K562 (cell line): ENCODE results near the gene UBA52. TPM values are rescaled to one million over a fixed set of nuclear protein-coding genes. Genes with fewer than 3 reads are reported as not detected.
"Not testable (repeated sequence)": the region's sequence is repeated elsewhere in the genome, so short reads cannot be mapped to it uniquely, and the experiment has no call there.

Experiments used
- ATAC-seq: fragments of 200-7000 bp; cut with Tn5 transposase; 3 replicates; pipeline ENCODE4 v1.9.1; 2020; ENCODE audit warnings: moderate library complexity
- BruUV-seq: library from RNA; stranded (reverse); fragments of 400-500 nt; replicated peaks from 2 replicates; lab custom pipeline; 2021; lab: Mats Ljungman, UMichigan
- CTCF ChIA-PET: fragments of 300-600 bp; formaldehyde crosslinking; extraction: SDS; loops from one replicate; lab custom pipeline; 2021; ENCODE audit warnings: low intra/inter-chr PET ratio; lab: Yijun Ruan, JAX
- POLR2A ChIA-PET: fragments of 300-600, 350-650 bp; sonication (Branson Sonifier 250); formaldehyde crosslinking; extraction: SDS; loops from one replicate; lab custom pipeline; 2021; ENCODE audit warnings: antibody characterized with exemption, inconsistent platforms; lab: Yijun Ruan, JAX
- DNase-seq, 4 experiments: peaks; one replicate each; pipeline versions ENCODE4 v3.0.0 to v3.0.0-alpha.2; 2011 to 2018; ENCODE audit warnings: low spot score in 3 of 4, mixed read lengths in 3 of 4; ENCODE audit errors: extremely low read depth in 1 of 4
- FAIRE-seq: peaks from 2 replicates; lab custom pipeline; 2011; peaks lifted over from hg19 to GRCh38; lab: Jason Lieb, UNC
- H2AFZ ChIP-seq: 2 replicates; pipeline ENCODE4 v1.6.0; 2011; ENCODE audit warnings: low read depth, low read length, control low read depth, inconsistent platforms
- H3K27ac ChIP-seq: fragments of 200-600 bp; 3 replicates; pipeline ENCODE4 v1.8.0; 2011; ENCODE audit warnings: low read depth, mild to moderate bottlenecking, control low read depth, inconsistent platforms, low read length, moderate library complexity, mixed read lengths; ENCODE audit errors: extremely low read depth
- H3K27me3 ChIP-seq, 2 experiments: fragments of 300-600 bp in 1 of 2; 2 replicates in 1 of 2; 3 replicates in 1 of 2; pipeline versions ENCODE4 v1.6.0 to v1.8.0; 2011; ENCODE audit warnings: inconsistent platforms in 2 of 2, low read length in 2 of 2, mild to moderate bottlenecking in 1 of 2, mixed read lengths in 1 of 2, moderate library complexity in 1 of 2; ENCODE audit not compliant: control insufficient read depth in 2 of 2, insufficient read depth in 2 of 2
- H3K36me3 ChIP-seq: fragments of 300-600 bp; 3 replicates; pipeline ENCODE4 v1.8.0; 2011; ENCODE audit warnings: mild to moderate bottlenecking, low read length, inconsistent platforms; ENCODE audit not compliant: control insufficient read depth, insufficient read depth
- H3K4me1 ChIP-seq, 2 experiments: fragments of 200-600 bp in 1 of 2; replicated peaks in 1 of 2; 2 replicates in 1 of 2; 3 replicates in 1 of 2; pipeline versions ENCODE4 v1.5.1 to v1.8.0; 2011; ENCODE audit warnings: inconsistent platforms in 2 of 2, low read length in 2 of 2, mild to moderate bottlenecking in 1 of 2, mixed read lengths in 1 of 2, moderate library complexity in 1 of 2; ENCODE audit not compliant: control insufficient read depth in 2 of 2, insufficient read depth in 2 of 2
- H3K4me2 ChIP-seq: 2 replicates; pipeline ENCODE4 v1.6.1; 2011; ENCODE audit warnings: low read length, control low read depth, inconsistent platforms, mixed read lengths; ENCODE audit not compliant: insufficient read depth
- H3K4me3 ChIP-seq: fragments of 200-600 bp; sonication (generic), shearing (Covaris generic); 2 replicates; pipeline ENCODE4 v1.5.1; 2016; ENCODE audit warnings: control low read depth, inconsistent platforms
- H3K79me2 ChIP-seq: fragments of 200-600 bp; 3 replicates; pipeline ENCODE4 v1.8.0; 2011; ENCODE audit warnings: low read length, inconsistent platforms; ENCODE audit not compliant: control insufficient read depth, insufficient read depth
- H3K9ac ChIP-seq, 2 experiments: 2 replicates each; pipeline versions ENCODE4 v1.6.0 to v1.6.1; 2011; ENCODE audit warnings: low read depth in 2 of 2, low read length in 2 of 2, control low read depth in 1 of 2, inconsistent platforms in 1 of 2, mild to moderate bottlenecking in 1 of 2, mixed read lengths in 1 of 2; ENCODE audit not compliant: insufficient read depth in 1 of 2
- H3K9me1 ChIP-seq: one replicate; pipeline ENCODE4 v1.6.0; 2011; ENCODE audit warnings: inconsistent platforms, mild to moderate bottlenecking, low read length, moderate library complexity; ENCODE audit not compliant: control insufficient read depth, insufficient read depth
- H3K9me3 ChIP-seq: replicated peaks from 2 replicates; pipeline ENCODE4 v1.5.1; 2011; ENCODE audit warnings: low read depth, low read length, inconsistent platforms; ENCODE audit not compliant: control insufficient read depth, insufficient read depth
- H4K20me1 ChIP-seq: replicated peaks from 2 replicates; pipeline ENCODE4 v1.6.1; 2011; ENCODE audit warnings: low read length, inconsistent platforms, mixed read lengths; ENCODE audit not compliant: control insufficient read depth, insufficient read depth
- NFIX ChIP-seq: fragments of 250-450 bp; sonication (Bioruptor Pico); IDR thresholded peaks from 2 replicates; pipeline ENCODE4 v1.4.0; 2020; ENCODE audit warnings: low read depth, mild to moderate bottlenecking, moderate library complexity
- POLR2G ChIP-seq: fragments of 200-400 bp; formaldehyde crosslinking; IDR thresholded peaks from 2 replicates; pipeline ENCODE4 v1.6.1; 2017; ENCODE audit warnings: low read depth, mild to moderate bottlenecking, antibody characterized with exemption, low read length, moderate library complexity
- RBFOX2 ChIP-seq: fragments of 200-400 bp; formaldehyde crosslinking; IDR thresholded peaks from 2 replicates; pipeline ENCODE4 v1.6.1; 2017; ENCODE audit warnings: low read depth, mild to moderate bottlenecking, low read length, moderate library complexity
- ZNF121 ChIP-seq: sonication (generic); formaldehyde crosslinking; conservative IDR thresholded peaks from 2 replicates; pipeline ENCODE4 v1.8.0; 2022; ENCODE audit warnings: missing genetic modification reagents
- WGBS: fragments of 100-300 bp; shearing (Covaris generic); methylation state at CpG from one replicate; pipeline ENCODE4 v1.1.6; 2016; ENCODE audit warnings: low coverage, mixed read lengths; ENCODE audit not compliant: insufficient coverage; ENCODE audit errors: missing lambda C conversion rate; 5-methylcytosine and 5-hydroxymethylcytosine counted together
- in situ Hi-C: fragments of 300-500 bp; cut with MboI; formaldehyde crosslinking; loops from 4 replicates; pipeline ENCODE4 v1.15.0; 2018; ENCODE audit warnings: inconsistent platforms, mixed read lengths
- intact Hi-C: fragments of 100-400 bp; cut with micrococcal nuclease; formaldehyde crosslinking; loops from 2 replicates; pipeline ENCODE4 v1.14.2; 2022
- polyA plus RNA-seq, 8 experiments: library from polyadenylated mRNA; depleted of rRNA in 4 of 8; stranded (reverse) in 5 of 8; unstranded in 3 of 8; fragments of >200 nt; fragmentation: Nextera tagmentation in 2 of 8; fragmentation: Illumina TruSeq in 1 of 8; extraction: Ambion mirVana in 2 of 8; extraction: Trizol in 1 of 8; gene quantifications; 2 replicates each; pipeline versions ENCODE4 v1.2.1 to v1.2.3, GENCODE V29; 2011 to 2014; ENCODE audit warnings: inconsistent platforms in 1 of 8, missing spikeins in 1 of 8
- total RNA-seq, 7 experiments: library from RNA; depleted of rRNA in 6 of 7; stranded (reverse); fragments of >200 nt in 6 of 7; fragmentation: Illumina TruSeq in 2 of 7; extraction: Trizol in 2 of 7; gene quantifications; 2 replicates each; pipeline versions ENCODE4 v1.2.1 to v1.2.3, GENCODE V29; 2011 to 2021; ENCODE audit warnings: low replicate concordance in 1 of 7

The UBA52 gene
- total and polyA plus RNA-seq, 9 of the 15 experiments (the other 6 are each of a cell fraction or from before 2014, with no cell fraction given) = 1,110 to 2,751 (median 1,733) TPM

- Histone ChIP-seq H3K27me3 (no peaks in the 10 kb centered on the region), H3K4me3 (no peak overlapping the region), H3K4me1 (peaks cover 9 to 30% of the 10 kb centered on the region in 2 experiments), H3K9me3 (no peaks in the 10 kb centered on the region), H3K79me2 (peaks cover 21% of the 10 kb centered on the region), H2AFZ (no peak overlapping the region), H3K9ac (peak overlapping the region in 1 of 2 experiments; percentile 48; a peak in 2 of 4 replicates), H3K9me1 (no peaks in the 10 kb centered on the region), H4K20me1 (peaks cover 2% of the 10 kb centered on the region; the same call in 1 of the 2 replicates), H3K27ac (no peak overlapping the region), H3K4me2 (no peak overlapping the region), H3K36me3 (peaks cover 64% of the 10 kb centered on the region)
- WGBS = 97% methylated on average over 16 of the region's 19 CpGs
- FAIRE-seq (no peak), ATAC-seq (no peak), DNase-seq (peak in 1 of 4 experiments; percentile 7)
- intact Hi-C loops (no loop called here), in situ Hi-C loops (no loop called here)
- no peak for TF ChIP-seq NFIX (CRISPR knock-in tag)
- TF ChIP-seq POLR2G = peak; percentile 64
- peak; percentile 57 for TF ChIP-seq RBFOX2
- BruUV-seq = no TSS peak
- CTCF ChIA-PET = no interaction called here
- POLR2A ChIA-PET = interaction anchor here (0.5 to 1.8 kb wide), 2 partner anchors 32 to 272 kb away, joined by 3 to 4 read pairs; partner anchors contain the start of gene UBA52
Observed at GRCh38 chr19:18539372-18539771, 32.3 kb upstream of the UBA52 start.

- H3K36me3 ChIP-seq = peaks cover 61% of the 10 kb centered on the region
- H3K27me3 ChIP-seq, in situ Hi-C loops, H2AFZ ChIP-seq, H3K4me2 ChIP-seq, FAIRE-seq, H3K9me1 ChIP-seq, CTCF ChIA-PET, H4K20me1 ChIP-seq, ATAC-seq, H3K9ac ChIP-seq, BruUV-seq, DNase-seq, H3K4me3 ChIP-seq, H3K27ac ChIP-seq, H3K9me3 ChIP-seq: not testable (repeated sequence)
- 91% methylated on average over 1 of the region's 1 CpG for WGBS
- intact Hi-C loops = loop anchor here (5.0 kb wide), 1 partner anchor 137 kb away; no protein-coding TSS in a partner anchor
- POLR2A ChIA-PET = interaction anchor here (0.5 kb wide), 1 partner anchor 271 kb away, joined by 3 read pairs; no protein-coding TSS in a partner anchor
- H3K79me2 ChIP-seq = peaks cover 21% of the 10 kb centered on the region
- peaks cover 17 to 37% of the 10 kb centered on the region in 2 experiments for H3K4me1 ChIP-seq
- TF ChIP-seq ZNF121 (CRISPR knock-in tag) = peak; percentile 81
Observed at GRCh38 chr19:18540200-18540599, 31.5 kb upstream of the UBA52 start.
